ENCODE results near the gene EFNA5.

Gene EFNA5

DNA sequence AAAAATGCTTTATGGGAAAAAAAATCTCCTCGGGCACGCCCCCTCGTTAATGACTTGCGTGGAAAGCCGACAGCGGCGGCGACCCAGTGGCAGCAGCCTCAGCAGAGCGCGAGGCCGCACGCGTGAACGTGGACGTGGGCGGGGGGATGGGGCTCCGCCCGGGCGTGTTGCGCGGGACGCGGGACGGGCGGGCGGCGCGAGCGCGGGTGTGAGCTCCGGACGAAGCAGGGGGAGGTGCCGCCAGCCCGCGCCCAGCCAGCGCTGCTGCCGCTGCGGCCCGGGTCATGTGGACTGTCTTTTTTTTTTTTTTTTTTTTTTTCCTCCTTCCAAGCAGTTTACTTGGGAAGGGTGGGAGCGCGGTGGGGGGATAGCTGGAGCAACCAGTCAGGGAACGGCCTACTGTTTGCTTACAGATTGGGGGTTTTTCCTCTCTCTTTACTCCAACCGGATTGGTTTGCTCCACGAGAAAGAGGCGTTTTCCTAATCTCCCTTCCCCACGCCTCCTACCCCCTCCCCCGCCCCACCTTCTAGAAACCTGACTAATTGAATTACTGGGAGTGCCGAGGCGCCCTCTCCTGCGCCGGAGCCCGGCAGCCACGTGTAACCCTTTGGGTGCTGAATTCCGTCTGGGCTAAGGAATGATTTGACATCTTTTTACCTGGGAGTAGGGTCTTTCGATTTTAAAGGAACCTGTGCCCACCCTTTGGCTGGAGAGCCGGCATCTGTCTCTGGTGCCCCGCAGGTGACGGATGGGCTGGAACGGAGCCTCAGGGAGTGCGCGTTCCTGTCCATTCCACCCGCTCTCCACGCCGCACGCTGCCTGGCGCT is 1.7 kb upstream of the EFNA5 start:
- DNase-seq = no peak

DNA sequence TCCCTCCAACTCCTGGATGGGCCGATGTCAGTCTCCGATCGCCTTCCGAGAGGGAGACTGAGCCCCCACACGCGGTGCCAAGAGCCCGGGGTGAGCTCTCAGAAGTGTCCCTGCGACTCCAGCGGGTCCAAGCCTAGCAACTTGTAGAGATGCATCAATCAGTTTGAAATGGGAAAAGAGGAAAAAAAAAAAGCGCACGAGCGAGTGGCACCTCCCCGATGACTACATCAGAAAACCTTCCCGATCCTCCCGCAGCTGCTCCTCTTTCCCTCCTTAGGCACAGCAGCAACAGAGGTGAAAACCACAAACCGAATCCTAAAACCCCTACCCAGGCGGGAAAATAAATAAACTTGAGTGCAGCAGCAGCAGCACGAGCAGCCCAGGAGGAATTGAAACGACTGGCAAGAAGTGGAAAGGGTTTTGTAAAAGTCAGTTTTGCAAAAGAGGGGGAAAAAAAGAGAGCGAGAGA is 1.0 kb upstream of the EFNA5 start:
- DNase-seq = no peak

DNA sequence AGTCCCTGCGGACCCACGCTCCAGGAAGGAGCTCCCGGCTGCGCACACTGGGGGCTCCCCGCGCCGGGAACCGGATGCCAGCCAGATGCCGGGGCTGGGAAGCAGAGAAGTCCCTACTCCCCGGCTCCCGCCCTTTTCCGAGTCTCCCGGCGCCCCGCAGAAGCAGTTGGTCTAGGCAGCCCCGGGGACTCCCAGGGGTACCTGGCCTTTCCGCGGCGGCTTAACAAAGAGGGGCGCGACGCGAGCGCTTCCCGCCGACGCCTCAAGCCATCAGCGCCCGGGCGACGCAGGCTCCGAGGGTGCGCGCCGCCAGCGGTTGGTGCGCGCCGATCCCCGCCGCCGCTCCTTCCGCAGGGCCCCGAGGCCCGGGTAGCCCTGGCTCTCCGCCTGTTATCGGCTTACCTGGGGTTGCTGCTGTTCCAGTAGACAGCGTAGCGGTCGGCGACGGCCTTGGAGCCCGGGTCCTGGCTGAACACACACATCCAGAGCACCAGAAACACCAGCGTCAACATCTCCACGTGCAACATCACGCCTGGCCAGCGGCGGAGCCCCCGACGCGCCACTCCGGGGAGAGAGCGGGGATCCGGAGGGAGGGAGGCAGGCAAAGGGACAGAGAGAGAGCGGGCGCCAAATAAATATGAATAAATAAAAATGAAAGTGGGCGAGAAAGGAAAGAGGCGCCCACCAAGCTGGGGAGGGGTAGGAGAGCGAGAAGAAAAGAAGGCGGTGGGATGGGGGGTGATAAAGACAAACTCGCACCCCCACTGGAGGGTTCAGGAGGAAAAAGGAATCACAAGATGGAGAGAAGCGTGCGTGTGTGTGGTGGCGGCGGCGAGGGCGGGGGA is 428 bp downstream of the EFNA5 start:
- no peak for DNase-seq

DNA sequence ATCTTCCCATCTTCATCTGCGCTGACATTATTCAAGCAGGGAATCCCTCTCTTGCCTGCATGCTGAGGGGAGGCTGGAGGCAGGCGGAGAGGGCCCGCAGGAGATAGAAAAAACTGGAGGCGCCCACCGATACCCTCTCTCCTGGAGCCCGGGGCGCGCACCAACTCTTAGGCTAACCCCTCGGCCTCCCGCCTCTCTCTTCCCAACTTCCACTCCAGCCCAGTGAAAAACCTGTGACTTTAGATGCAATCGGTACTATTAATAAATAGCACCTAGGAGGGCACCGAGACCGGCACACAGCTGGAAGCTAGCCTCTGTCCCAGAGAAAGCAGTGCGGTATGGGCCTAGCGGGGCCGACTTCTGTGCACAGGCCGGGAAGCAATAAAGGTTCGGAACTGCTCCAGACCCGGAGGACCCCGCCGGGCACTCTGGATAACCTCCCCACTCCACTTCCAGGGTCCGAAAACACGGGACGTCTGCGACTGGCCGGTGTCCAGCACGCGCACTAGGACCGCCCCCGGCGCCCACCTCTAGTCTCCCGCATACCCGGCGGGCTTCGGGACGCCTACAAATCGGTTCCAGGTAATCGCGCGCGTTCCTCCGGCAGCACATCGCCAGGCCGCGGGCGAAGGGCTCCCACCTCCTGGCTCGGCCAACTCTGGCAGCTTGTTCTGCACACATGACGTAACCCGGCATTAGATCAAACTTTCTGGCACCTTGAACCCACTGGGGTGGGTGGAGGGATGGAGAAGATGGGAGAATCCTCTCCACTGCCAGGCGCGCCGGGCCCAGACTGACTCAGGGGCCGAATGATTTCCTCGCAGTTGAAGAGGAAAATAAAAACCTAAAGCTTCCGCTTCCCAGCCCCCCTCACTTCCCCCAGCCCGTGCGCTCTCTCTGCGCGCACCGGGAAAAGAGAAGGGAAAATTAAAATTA is 1.4 kb downstream of the EFNA5 start:
- no peak for DNase-seq

DNA sequence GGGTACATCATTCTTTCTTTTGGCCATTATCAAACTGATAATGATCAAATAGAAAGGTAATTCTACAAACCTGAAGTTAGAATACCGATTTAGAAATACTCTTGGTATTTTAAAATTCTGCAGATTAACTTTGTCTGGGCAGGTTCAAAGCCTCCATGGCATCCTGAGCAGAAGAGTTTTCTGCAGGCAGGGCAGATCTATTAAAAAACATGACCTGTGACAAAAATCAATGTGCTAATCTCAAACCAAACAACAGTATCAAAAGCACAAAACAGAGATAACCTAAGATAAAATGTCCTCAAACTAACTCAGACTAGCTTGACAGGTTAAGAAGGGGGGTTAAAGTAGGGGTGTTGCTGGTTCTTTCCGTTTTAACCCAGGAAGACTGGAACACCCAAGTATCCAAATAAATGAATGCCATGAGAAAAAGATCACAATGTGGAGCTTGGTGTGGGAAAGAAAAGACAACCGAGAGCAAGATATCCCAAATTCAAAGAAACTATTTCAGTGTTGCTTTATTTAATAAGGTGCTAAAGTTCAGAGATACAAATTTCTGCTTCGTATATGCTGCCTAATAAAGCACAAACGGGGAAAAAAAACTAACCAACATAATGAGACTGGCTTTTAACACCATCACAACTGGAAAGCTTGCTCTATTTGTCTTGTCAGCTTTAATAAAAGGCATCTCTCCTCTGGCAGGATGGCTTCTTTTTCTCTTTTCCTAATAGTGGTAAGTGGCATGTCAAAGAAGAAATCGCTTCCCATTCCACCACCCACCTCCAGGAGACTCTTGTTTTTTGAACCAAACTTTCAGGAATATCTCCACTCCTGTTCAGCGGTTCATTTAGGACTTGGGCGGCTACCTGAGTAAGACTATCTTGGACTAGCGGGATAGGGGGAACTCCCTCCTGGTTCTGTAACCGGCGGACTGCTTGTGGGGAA is 2.3 kb downstream of the EFNA5 start:
- DNase-seq = no peak

DNA sequence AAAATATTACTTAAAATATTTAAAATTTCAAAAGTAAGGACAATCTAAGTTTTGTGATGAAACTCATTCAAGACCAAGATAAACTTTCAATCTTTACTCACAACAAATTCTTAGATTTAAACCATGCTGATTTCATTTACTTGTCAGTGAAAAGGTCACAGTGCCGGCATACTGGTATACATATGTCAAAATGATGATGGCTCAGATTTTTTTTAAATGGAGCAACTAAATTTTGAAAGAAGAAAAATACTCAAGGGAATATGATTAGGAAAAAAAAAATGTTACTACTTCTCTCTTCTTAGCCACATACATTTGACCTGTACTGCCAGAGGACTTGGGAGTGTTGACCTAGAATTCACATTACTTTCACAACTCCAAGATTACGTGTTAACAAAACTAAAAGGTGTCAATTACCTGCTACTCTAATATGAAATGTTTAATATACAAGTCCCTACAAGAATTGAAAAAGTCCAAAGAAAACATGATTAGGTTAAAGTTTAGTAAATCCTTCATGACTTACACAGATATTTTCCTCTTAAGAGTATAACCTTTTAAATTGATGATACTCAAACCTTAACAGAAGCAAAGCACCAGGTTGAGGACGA is 4.6 kb downstream of the EFNA5 start:
- no peak for DNase-seq

DNA sequence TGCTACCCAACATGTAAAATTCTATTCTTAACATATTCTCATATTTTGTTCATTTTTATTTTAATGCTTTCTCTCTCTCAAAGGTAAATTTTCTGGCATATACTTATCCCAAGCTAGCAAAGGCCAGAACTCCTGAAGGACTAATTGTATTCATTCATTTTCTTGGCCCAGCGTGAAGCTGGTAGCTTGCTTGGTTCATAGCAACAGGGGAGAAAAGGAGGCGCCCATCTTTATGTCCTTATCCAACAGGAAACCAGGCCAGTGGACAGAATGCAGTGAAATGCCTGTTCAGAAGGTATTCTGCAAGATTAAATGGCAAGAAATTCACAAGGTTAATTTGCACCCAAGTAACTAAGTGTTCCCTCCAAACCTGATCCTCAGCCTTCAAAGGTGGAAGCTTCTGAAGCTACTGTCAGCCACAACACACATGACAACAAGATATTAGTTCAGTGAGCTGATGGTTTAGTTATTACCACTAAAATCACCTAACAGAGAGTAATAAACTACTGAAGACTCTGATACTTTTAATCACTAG is 5.6 kb downstream of the EFNA5 start:
- DNase-seq = no peak

DNA sequence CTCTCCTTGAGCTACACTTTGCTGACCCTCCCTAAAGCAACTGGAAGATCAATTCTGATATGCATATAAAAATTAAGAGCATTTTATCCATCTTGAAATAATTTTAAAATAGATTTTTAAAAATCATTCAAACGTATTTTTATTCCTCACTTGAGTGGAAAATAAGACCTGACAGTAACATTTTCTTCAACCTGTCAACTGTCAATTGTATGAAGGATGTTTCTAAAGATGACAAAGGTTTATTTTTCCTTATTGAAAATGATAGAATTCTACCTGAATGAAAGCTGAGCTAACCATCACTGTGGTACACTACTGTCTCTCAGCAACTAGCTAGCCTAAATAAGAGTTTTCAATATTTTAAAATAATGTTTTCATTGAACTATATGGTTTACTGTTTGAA is 7.0 kb downstream of the EFNA5 start:
- DNase-seq = no peak

DNA sequence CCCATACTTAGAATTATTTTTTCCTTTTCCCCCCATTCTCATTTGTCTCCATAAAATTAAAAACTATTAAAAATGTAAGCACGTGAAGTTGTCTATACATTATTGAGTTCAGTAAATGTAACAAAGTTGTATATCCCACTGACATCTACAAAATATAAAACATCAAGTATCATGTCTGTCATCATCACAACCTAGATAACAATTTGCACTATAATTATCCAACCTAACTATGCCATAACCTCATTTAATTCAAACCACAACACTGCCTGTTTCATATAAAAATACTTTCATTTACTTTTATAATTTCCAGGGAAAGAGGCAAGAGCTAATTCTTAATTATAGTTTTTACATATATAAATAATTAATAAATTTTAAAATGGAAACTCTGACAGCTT is 9.1 kb downstream of the EFNA5 start:
- no peak for DNase-seq

DNA sequence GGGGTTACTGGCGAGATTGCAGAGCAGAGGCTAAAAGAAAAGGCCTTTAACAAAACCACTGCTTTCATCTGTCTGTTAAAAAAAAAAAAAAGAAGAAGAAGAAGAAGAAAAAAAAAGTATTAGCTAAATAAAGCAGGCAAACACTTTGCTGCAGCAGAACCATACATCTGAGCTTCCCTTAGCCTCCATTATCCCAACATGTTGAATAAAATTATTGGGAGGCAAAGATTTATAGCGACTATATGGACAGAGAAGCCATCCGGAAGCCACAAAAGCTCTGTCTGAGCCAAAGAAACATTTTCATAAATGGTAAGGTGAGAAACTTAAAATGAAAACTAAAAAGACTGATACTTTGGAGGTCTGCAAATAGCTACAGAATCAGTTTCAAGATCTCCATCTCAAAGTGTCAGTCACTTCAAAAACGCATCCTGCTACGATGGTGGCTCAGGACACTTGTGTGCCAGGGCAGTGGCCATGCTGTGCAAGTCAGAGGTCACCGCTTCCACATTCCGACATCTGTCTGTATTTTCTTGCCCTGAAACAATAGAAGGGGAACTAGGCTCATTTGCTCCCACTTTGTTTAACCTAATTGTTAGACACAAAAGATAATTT is 9.6 kb downstream of the EFNA5 start:
- no peak for DNase-seq

DNA sequence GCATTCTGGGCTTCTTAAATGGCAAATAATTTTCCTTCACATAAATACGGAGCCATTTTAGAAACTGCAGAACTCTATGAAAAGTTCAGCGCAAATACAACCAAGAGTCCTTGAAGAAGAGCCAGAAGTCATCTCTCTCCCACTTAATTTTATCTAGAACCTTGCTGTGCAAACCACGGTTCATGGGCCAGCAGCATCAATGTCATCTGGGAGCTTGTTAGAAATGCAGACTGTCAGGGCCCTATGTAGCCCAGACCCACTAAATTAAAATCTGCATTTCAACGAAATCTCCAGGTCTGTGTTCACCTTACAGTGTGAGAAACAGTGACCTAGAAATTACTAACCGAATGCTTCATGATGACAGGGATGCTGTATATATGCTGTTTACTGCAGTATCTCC is 12.2 kb downstream of the EFNA5 start:
- DNase-seq = no peak

DNA sequence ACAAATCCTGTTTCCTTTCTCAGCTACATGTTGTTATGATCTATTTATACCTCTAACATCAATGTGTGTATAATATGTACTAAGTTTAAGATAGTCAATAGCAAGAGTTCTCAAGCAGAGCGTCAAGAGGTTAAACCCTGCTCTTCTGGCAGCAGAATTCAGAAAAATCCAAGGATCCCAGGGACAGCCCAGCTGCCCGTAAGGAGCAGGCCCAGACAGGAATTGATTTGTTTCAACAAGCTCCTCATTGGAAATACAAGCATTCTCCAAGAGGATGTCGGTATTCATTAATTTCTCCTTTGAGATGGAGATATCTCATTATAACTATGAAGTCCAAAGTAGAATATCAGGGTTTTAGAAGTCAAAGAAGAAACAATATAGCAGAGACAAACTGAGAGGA is 14.9 kb downstream of the EFNA5 start:
- no peak for DNase-seq

DNA sequence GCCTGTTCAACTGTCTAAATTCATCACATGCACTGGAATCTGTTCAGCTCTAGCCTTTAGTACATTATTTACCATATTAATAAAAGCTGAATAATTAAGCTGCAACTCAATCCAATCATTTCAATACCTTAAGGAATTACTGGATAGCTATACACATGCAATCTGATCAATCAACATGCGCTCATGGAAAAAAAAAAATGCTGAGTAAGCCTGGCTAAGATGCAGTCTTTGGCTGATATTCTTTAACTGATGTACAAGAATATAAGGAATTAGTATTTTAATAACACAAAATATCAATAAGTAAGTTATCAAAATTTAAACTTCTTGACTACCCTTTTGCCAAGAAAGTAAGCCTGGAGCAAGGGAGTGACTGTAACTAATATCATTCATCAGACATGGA is 15.9 kb downstream of the EFNA5 start:
- DNase-seq = no peak

DNA sequence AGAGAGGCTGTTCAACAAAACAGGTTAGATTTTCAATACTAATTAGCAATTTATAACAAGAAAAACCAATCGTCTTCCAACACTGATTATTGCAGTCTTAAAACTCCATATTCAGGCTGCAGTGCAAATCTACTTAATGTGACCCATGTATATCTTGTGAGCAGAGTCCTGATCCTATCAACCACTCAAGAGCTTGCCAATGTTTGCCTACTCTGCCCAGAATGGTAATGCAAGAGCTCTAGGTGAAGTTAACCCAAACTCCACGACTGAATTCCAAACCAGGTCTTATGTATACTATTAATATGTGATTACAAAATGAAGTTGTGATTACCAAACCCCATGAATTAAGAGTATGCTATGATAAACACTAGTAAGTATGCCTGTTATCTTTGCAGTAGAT is 17.1 kb downstream of the EFNA5 start:
- no peak for DNase-seq

DNA sequence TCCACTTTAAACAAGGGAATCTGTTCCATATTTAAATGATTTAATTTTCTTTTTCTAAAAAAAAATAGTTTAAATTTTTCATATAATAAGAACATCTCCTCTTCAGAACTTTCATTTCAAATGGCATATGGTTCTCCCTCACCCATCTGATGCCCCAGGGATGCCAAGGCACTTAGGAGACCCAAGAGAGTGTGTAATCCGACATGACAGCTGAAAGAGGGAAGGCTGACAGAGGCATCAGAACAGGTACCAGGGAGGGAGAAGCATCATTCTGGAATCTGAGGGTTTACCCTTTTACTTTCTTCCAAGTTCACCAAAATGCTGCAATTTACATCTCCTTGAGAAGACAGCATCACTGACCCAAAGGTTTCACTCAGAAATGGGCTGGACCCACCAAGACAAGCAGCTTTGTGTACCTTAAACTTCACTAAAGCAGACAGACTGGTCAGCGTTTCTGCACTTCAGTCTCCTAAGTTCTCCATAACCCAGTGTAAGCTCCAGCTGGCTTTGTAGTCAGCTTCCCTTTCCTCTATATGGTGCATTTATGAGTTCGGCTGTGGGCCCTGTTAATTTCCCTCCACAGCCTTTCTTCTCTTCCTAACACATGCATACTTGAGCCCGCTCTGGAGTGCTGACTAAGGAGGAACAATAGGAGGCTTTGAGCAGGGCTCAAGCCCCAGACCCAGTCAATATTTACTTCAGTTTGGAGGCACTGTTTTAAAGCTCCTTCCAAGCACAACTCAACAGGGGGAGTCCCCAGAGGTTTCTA is 17.7 kb downstream of the EFNA5 start:
- DNase-seq = no peak

DNA sequence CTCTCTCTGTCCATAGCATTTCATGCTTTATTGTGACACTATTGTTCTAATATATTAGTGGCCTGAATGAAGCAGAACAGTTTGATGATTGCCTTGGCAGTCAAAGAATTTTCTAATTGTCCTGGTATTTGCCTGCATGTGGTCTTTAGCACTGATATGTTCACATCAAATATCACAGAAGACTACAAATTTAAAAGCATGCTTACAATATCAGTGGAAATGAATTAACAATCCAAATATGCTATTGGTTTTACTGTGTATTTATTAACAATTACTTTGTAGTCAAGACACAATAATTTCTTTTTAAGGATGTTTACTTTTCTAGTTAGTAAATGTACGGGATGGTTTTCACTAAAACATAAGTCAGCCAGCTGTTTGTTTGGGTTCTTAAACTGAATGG is 18.3 kb downstream of the EFNA5 start:
- DNase-seq = no peak

DNA sequence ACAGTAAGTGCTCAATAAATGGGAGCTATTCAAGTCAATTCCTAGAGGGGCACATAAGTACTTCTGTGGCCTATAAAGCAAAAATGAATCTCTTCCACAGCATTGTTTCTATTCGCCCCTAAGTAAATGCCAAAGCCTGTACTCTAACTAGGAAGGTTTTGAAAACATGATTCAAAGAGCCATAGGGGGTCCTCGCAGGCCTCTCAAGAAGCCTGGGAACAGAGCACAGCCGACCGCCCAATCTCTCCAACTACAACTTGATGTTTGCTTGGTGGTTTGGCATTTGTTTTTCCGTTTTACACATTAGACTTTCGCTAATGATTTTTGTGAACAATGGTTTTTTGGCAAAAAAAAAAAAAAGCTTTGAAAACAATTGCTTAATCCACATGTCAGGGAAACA is 19.4 kb downstream of the EFNA5 start:
- DNase-seq = no peak

DNA sequence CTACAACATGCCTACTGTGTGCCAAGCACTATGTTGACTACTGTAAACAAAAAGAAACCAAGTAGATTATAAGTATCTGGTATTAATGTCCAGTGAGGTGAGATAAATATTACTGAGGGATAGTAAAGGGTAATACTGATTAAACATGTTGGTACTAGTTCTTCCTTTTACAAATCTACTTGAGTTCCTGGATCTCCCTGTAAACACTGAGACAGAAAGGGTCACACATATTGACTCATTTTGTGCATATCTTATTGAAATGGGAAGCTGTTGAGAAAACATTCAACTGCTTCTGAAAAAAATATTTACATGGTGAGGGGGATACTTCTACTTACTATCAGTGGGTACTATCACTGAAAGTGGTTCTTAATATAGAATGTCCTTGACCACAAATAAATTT is 24.3 kb downstream of the EFNA5 start:
- DNase-seq = no peak

DNA sequence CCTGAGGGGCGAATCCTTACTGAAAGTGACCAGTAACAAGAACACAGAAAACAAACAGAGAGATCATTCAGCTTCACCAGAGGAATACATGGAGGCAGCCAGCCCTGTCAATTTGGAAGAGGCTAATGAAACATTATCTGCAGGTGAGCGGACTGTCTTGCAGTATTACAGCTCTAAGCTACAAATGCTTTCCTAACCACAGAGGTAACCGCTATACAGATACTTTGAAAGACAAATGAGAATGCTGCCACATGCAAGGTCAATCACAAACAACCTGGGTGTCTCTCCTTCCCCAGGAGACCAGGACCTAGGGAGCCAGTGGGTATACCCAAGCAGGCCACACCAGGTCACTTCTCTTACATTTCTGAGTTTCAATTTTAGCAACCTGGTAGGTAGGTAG is 30.2 kb downstream of the EFNA5 start:
- DNase-seq = no peak

DNA sequence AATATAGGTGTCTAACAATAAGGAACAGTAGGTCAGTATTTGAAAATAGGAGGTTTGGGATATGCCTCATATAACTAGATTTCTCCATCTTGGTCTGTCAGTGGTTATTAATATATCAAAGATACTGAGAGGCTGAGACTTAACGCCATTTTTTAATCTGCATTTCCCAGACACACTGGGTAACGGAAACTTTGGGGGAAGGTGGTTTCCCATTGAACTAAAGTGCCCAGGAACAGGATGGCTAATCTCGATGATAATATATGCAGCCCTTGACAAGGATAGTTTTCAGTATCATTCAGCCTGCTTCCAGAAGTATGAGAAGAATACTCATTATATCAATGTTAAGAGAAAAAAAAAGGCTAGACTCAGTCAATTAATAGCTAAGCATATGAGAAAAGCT is 30.7 kb downstream of the EFNA5 start:
- DNase-seq = no peak
